B cell (primary cell): ENCODE data around the gene CTBP2.

ENCODE experiments used
- EZH2 ChIP-seq: IDR thresholded peaks from 2 replicates; pipeline ENCODE4 v1.6.1; 2012; ENCODE audit warnings: borderline replicate concordance, low read depth, mild to moderate bottlenecking, moderate library complexity, low read length; ENCODE audit not compliant: insufficient read depth, poor library complexity, severe bottlenecking
- TF ChIP-seq, protein P1 (sequence below): fragments of 200-600 bp; IDR thresholded peaks from one replicate; pipeline ENCODE4 v1.8.0; 2022; ENCODE audit warnings: antibody characterized with exemption, mild to moderate bottlenecking

DNA sequence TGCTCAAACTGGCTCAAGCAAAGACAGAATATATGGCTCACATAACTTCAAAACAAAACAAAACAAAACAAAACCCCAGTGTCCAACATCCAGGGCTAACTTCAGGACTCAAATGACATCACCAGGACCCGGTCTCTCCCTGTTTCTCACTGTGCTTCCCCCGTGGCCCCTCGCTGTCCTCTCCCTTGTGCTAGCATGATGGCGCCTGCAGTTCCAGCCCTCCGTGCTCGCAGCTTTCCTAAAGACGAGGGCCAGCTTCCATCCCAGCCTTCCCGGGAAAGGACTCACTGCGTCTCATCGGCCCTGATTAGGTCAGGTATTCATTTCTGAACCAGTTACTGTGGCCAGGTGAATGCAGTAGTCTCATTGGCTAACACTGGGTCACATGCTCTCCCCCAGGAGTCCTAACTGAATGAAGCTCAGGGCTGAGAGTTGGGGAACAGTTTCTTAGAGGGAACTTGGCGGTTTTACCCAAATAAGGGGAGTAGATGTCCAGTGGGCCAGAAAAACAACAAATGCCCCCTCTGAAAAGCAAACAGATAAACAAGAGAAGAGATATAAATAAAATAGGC, 33.0 kb upstream of the CTBP2 start:
- TF ChIP-seq EZH2: no peak
- TF ChIP-seq, protein P1, sequence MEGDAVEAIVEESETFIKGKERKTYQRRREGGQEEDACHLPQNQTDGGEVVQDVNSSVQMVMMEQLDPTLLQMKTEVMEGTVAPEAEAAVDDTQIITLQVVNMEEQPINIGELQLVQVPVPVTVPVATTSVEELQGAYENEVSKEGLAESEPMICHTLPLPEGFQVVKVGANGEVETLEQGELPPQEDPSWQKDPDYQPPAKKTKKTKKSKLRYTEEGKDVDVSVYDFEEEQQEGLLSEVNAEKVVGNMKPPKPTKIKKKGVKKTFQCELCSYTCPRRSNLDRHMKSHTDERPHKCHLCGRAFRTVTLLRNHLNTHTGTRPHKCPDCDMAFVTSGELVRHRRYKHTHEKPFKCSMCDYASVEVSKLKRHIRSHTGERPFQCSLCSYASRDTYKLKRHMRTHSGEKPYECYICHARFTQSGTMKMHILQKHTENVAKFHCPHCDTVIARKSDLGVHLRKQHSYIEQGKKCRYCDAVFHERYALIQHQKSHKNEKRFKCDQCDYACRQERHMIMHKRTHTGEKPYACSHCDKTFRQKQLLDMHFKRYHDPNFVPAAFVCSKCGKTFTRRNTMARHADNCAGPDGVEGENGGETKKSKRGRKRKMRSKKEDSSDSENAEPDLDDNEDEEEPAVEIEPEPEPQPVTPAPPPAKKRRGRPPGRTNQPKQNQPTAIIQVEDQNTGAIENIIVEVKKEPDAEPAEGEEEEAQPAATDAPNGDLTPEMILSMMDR: no peak
